HCT116 (cell line): Measurements from ENCODE around the gene ADAMTS14. TPM values are rescaled to one million over a fixed set of nuclear protein-coding genes. Genes with fewer than 3 reads are reported as not detected.

Source experiments
- ATAC-seq: fragments of 200-7000 bp; cut with Tn5 transposase; 2 replicates; pipeline ENCODE4 v1.9.1; 2020; ENCODE audit warnings: mild to moderate bottlenecking, moderate library complexity
- BruUV-seq: library from RNA; stranded (reverse); fragments of 400-500 nt; replicated peaks from 2 replicates; lab custom pipeline; 2021; lab: Mats Ljungman, UMichigan
- CTCF ChIA-PET: fragments of 300-600 bp; sonication (Branson Sonifier 250); formaldehyde crosslinking; loops from one replicate; lab custom pipeline; 2021; ENCODE audit warnings: antibody characterized with exemption; lab: Charles Lee
- POLR2A ChIA-PET: fragments of 300-600, 350-600 bp; sonication (Branson Sonifier 250); formaldehyde crosslinking; loops from one replicate; lab custom pipeline; 2021; ENCODE audit warnings: antibody characterized with exemption; lab: Charles Lee
- RAD21 ChIA-PET, 2 experiments: fragments of 300-600 bp; sonication (Branson Sonifier 250); formaldehyde crosslinking; loops; one replicate each; lab custom pipeline; 2023; ENCODE audit warnings: low total read pairs in 2 of 2; ENCODE audit not compliant: uncharacterized antibody in 2 of 2, unreplicated experiment in 2 of 2, low non-redundant PET in 1 of 2; lab: Charles Lee
- DNase-seq: peaks from one replicate; pipeline ENCODE4 v3.0.0-alpha.2; 2010; ENCODE audit warnings: low read depth, low spot score
- H2AFZ ChIP-seq: fragments of 200-600 bp; shearing (Covaris generic), sonication (generic); 2 replicates; pipeline ENCODE4 v1.6.1; 2017; ENCODE audit warnings: low read depth, mixed run types, mixed read lengths, antibody characterized with exemption, low read length; ENCODE audit not compliant: poor library complexity, severe bottlenecking
- H3K27ac ChIP-seq: 2 replicates; pipeline ENCODE4 v1.5.1; 2012; ENCODE audit warnings: low read depth, low read length
- H3K27me3 ChIP-seq: fragments of 200-600 bp; sonication (generic); 2 replicates; pipeline ENCODE4 v1.6.1; 2016; ENCODE audit warnings: mixed run types, low read length, mixed read lengths; ENCODE audit not compliant: insufficient read depth
- H3K36me3 ChIP-seq, 2 experiments: fragments of 200-500 bp in 1 of 2; fragments of 200-600 bp in 1 of 2; sonication (Bioruptor generic) in 1 of 2; sonication (generic) in 1 of 2; 2 replicates each; pipeline versions ENCODE4 v1.5.1 to v1.6.1; 2014 to 2016; ENCODE audit warnings: low read length in 2 of 2, inconsistent platforms in 1 of 2, mixed read lengths in 1 of 2, mixed run types in 1 of 2; ENCODE audit not compliant: insufficient read depth in 2 of 2, control insufficient read depth in 1 of 2
- H3K4me1 ChIP-seq, 2 experiments: fragments of 200-600 bp in 1 of 2; sonication (generic) in 1 of 2; 2 replicates each; pipeline versions ENCODE4 v1.5.1 to v1.6.1; 2012 to 2017; ENCODE audit warnings: low read length in 2 of 2, inconsistent platforms in 1 of 2, mild to moderate bottlenecking in 1 of 2, mixed read lengths in 1 of 2, mixed run types in 1 of 2, moderate library complexity in 1 of 2; ENCODE audit not compliant: insufficient read depth in 2 of 2, control insufficient read depth in 1 of 2
- H3K4me2 ChIP-seq: fragments of 200-600 bp; sonication (generic); 2 replicates; pipeline ENCODE4 v1.6.1; 2017; ENCODE audit warnings: mixed run types, low read length, mixed read lengths
- H3K4me3 ChIP-seq, 2 experiments: fragments of 200-600 bp in 1 of 2; sonication (generic) in 1 of 2; replicated peaks in 1 of 2; 2 replicates each; pipeline ENCODE4 v1.5.1; 2011 to 2016; ENCODE audit warnings: low read length in 2 of 2, control low read depth in 1 of 2, low read depth in 1 of 2, mild to moderate bottlenecking in 1 of 2, mixed read lengths in 1 of 2, mixed run types in 1 of 2
- H3K79me2 ChIP-seq: fragments of 200-600 bp; sonication (generic); 2 replicates; pipeline ENCODE4 v1.6.1; 2017; ENCODE audit warnings: mild to moderate bottlenecking, mixed run types, low read length, moderate library complexity, mixed read lengths; ENCODE audit not compliant: insufficient read depth
- H3K9ac ChIP-seq: fragments of 200-600 bp; sonication (generic); 2 replicates; pipeline ENCODE4 v1.6.1; 2016; ENCODE audit warnings: low read length, mixed read lengths
- H3K9me2 ChIP-seq: fragments of 200-600 bp; sonication (generic), shearing (Covaris generic); 2 replicates; pipeline ENCODE4 v1.6.1; 2017; ENCODE audit warnings: mixed run types, mild to moderate bottlenecking, moderate library complexity; ENCODE audit not compliant: insufficient read depth
- H3K9me3 ChIP-seq, 2 experiments: fragments of 200-500 bp in 1 of 2; fragments of 200-600 bp in 1 of 2; sonication (Bioruptor generic) in 1 of 2; sonication (generic) in 1 of 2; 2 replicates each; pipeline ENCODE4 v1.6.1; 2014 to 2017; ENCODE audit warnings: low read length in 2 of 2, mixed read lengths in 2 of 2, inconsistent platforms in 1 of 2, low read depth in 1 of 2, mild to moderate bottlenecking in 1 of 2, mixed run types in 1 of 2, moderate library complexity in 1 of 2; ENCODE audit not compliant: control insufficient read depth in 1 of 2, insufficient read depth in 1 of 2
- H4K20me1 ChIP-seq: fragments of 200-600 bp; sonication (generic), shearing (Covaris generic); 2 replicates; pipeline ENCODE4 v1.6.1; 2017; ENCODE audit warnings: mixed run types, mild to moderate bottlenecking, moderate library complexity; ENCODE audit not compliant: insufficient read depth
- CBX3 ChIP-seq: IDR thresholded peaks from 2 replicates; pipeline ENCODE4 v1.6.1; 2012; ENCODE audit warnings: low read depth
- EGR1 ChIP-seq: IDR thresholded peaks from 2 replicates; pipeline ENCODE4 v1.6.1; 2012; ENCODE audit warnings: low read depth
- EZH2 ChIP-seq: fragments of 200-600 bp; sonication (generic); IDR thresholded peaks from 2 replicates; pipeline ENCODE4 v1.6.1; 2017; ENCODE audit warnings: antibody characterized with exemption, mixed run types
- EZH2phosphoT487 ChIP-seq: fragments of 200-600 bp; IDR thresholded peaks from 2 replicates; pipeline ENCODE4 v1.6.1; 2018; ENCODE audit warnings: antibody characterized with exemption, borderline replicate concordance
- SIN3A ChIP-seq: IDR thresholded peaks from 2 replicates; pipeline ENCODE4 v1.6.1; 2012; ENCODE audit warnings: low read depth
- SP1 ChIP-seq: IDR thresholded peaks from 2 replicates; pipeline ENCODE4 v1.6.1; 2012; ENCODE audit warnings: low read depth
- SRF ChIP-seq: IDR thresholded peaks from 2 replicates; pipeline ENCODE4 v1.6.1; 2012; ENCODE audit warnings: low read depth
- TCF7L2 ChIP-seq: IDR thresholded peaks from 2 replicates; pipeline ENCODE4 v1.7.0; 2011; ENCODE audit warnings: borderline replicate concordance, inconsistent platforms; ENCODE audit not compliant: insufficient read depth, insufficient read length; ENCODE audit errors: extremely low read depth
- YY1 ChIP-seq: IDR thresholded peaks from 2 replicates; pipeline ENCODE4 v1.6.1; 2011; ENCODE audit warnings: low read length, low read depth, moderate library complexity, mild to moderate bottlenecking; ENCODE audit not compliant: insufficient replicate concordance; ENCODE audit errors: extremely low read depth
- ZFX ChIP-seq: fragments of 450-650 bp; IDR thresholded peaks from 2 replicates; pipeline ENCODE4 v1.6.1; 2017
- intact Hi-C: fragments of 100-400 bp; cut with micrococcal nuclease; formaldehyde crosslinking; loops from 2 replicates; pipeline ENCODE4 v1.10.0; 2022
- total RNA-seq: library from RNA; stranded (reverse); gene quantifications from one replicate; pipeline ENCODE4 v1.2.1, GENCODE V29; 2021; ENCODE audit not compliant: unreplicated experiment
- TF ChIP-seq, protein P1 (sequence below): IDR thresholded peaks from 2 replicates; pipeline ENCODE4 v1.6.1; 2012

The ADAMTS14 gene
- total RNA-seq, 1 experiment from 2014 or later = 13.2 TPM

DNA sequence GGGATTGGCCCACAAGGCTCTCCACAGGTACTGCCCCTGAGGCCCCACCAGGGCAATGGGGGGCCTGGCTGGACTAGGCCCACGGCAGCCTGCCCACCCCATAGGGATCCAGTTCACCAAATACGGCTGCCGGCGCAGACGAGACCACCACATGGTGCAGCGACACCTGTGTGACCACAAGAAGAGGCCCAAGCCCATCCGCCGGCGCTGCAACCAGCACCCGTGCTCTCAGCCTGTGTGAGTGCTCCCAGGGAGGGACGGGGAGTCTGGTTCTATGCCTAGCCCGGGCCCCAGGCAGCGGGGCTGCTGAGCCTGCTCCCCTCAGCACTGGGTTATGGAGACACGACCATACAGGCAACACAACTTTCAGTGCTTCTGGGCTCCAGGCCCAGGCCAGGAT lies 79.7 kb downstream of the ADAMTS14 start:
- no peak overlapping the region for H3K4me3 ChIP-seq
- peaks cover 0 to 2% of the 10 kb centered on the region in 2 experiments; a peak in 2 of 4 replicates for H3K36me3 ChIP-seq
- no peaks in the 10 kb centered on the region for H3K9me2 ChIP-seq
- ChIA-PET RAD21 (no interaction called here), POLR2A (no interaction called here), CTCF (no interaction called here)
- H3K27ac ChIP-seq = no peak overlapping the region
- H3K4me2 ChIP-seq = no peak overlapping the region
- ATAC-seq = no peak
- intact Hi-C loops = no loop called here
- H3K9ac ChIP-seq = no peak overlapping the region
- H3K79me2 ChIP-seq = no peaks in the 10 kb centered on the region
- H3K9me3 ChIP-seq = no peaks in the 10 kb centered on the region
- no peaks in the 10 kb centered on the region for H3K27me3 ChIP-seq
- DNase-seq = no peak
- H4K20me1 ChIP-seq = no peaks in the 10 kb centered on the region
- H3K4me1 ChIP-seq = peaks cover 10 to 33% of the 10 kb centered on the region in 2 experiments
- BruUV-seq = no TSS peak
- H2AFZ ChIP-seq = no peak overlapping the region
- TF ChIP-seq EZH2 = no peak
- TF ChIP-seq SIN3A = no peak
- TF ChIP-seq, protein P1, sequence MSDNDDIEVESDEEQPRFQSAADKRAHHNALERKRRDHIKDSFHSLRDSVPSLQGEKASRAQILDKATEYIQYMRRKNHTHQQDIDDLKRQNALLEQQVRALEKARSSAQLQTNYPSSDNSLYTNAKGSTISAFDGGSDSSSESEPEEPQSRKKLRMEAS = no peak
- TF ChIP-seq, all 23 proteins: peak for 0

DNA sequence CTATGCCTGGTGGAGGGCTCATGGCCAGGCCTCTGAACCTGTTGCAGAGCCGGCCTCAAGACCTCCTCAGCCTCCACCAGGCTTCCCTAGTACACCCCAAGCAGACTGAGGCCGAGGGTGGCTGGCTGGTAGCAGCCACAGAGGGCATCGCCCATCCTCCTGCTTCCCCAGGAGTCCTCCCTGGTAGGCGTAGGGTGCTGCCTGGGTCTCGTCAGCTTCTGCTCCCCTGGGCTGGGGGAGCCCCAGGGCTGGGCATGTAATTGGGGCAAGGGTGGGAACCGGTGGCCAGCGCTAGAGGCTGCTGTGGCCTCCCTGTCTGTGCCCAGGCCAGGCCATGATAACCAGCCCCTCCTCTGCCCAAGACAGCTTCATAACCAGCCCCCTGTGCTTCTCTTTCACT lies 80.3 kb downstream of the ADAMTS14 start:
- no peak for ATAC-seq
- RAD21 ChIA-PET = no interaction called here
- Histone ChIP-seq H3K9me2 (no peaks in the 10 kb centered on the region), H3K9me3 (no peaks in the 10 kb centered on the region), H3K36me3 (peaks cover 0 to 2% of the 10 kb centered on the region in 2 experiments; a peak in 2 of 4 replicates), H2AFZ (no peak overlapping the region), H3K27me3 (no peaks in the 10 kb centered on the region), H3K4me2 (no peak overlapping the region), H4K20me1 (no peaks in the 10 kb centered on the region)
- intact Hi-C loops = no loop called here
- TF ChIP-seq CBX3 (no peak), EGR1 (no peak), EZH2phosphoT487 (no peak), YY1 (no peak), SP1 (no peak), ZFX (no peak), SRF (no peak), TCF7L2 (no peak)
- TF ChIP-seq, all 23 proteins: peak for 0
- peaks cover 10 to 38% of the 10 kb centered on the region in 2 experiments for H3K4me1 ChIP-seq
- no peak for DNase-seq
- H3K4me3 ChIP-seq = no peak overlapping the region
- no peak overlapping the region for H3K27ac ChIP-seq
- ChIA-PET POLR2A (no interaction called here), CTCF (no interaction called here)
- no peaks in the 10 kb centered on the region for H3K79me2 ChIP-seq
- H3K9ac ChIP-seq = no peak overlapping the region
- no TSS peak for BruUV-seq
